GM21381 (cell line): Measurements from ENCODE around the gene PLCB1.
"Not testable (repeated sequence)": the region's sequence is repeated elsewhere in the genome, so short reads cannot be mapped to it uniquely, and the experiment has no call there.

Experiments used
- ATAC-seq: cut with Tn5 transposase; IDR thresholded peaks from one replicate; pipeline ENCODE4 v1.9.1; 2021; ENCODE audit warnings: mild to moderate bottlenecking, moderate library complexity; ENCODE audit not compliant: unreplicated experiment

The PLCB1 gene

DNA sequence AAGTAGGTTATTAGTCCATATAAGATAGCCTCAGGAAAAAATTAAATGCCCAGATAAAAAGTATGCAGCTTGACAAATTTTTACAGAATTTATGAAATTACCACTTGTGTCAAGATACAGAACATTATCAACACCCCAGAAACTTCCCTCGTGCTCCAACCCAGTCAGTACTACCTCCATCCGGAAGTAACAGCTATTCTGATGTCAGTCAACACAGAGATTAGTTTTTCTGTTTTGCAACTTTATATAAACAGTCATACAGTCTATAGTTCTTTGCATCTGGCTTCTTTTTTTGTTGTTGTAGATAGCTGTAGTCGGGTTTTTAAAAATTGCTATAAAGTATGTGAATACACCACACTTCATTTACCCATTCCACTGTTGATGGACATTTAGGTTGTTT lies 721.1 kb downstream of the PLCB1 start:
- not testable (repeated sequence) for ATAC-seq

DNA sequence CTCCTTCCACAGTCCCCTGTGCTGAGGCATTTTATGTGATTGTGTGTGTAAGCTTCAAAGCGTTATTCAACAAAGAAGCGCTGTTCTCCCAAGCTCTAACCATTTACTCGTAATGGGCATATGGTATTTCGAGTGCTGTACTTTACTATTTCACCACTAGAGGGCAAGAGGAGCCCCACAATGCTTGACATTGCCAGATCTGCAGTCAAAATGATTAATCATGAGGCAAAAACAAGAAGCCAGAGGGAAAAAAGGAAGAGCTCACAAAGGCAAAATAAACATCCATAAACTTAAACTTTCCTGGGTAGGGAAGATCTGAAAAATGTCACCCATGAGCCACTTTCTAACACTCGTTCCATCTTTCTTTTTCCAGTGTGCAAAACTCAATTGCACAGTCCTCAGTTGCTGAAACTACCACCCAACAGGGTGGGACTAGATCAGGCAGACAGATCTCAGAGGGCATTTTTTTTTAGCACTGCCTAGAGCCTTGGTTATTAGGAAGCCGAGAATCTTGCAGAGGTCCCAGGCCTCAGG lies 721.8 kb downstream of the PLCB1 start:
- ATAC-seq, result peak; percentile 90

GRCh38 chr20:8854571-8854970 lies 722.5 kb downstream of the PLCB1 start:
- ATAC-seq, result no peak

GRCh38 chr20:8855315-8855714 lies 723.2 kb downstream of the PLCB1 start:
- ATAC-seq, result no peak

DNA sequence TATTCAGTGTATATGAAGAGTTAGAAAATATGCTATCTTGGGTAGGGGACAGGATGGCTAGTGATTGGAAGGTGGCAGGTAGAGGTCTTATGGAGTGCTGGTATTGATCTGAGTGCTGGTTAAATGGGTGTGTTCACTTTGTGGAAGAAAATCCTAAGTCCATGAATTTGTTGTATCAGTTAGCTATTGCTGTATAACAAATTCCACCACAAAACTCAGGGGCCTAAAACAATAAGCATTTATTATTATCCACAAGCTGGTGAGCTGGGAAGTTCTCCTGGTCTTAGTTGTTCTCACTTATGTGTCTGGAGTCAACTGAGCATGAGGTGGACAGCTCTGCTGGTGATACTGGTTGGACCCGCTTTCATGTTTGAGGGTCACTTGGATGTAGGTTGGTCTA lies 724.6 kb downstream of the PLCB1 start:
- ATAC-seq, result no peak

DNA sequence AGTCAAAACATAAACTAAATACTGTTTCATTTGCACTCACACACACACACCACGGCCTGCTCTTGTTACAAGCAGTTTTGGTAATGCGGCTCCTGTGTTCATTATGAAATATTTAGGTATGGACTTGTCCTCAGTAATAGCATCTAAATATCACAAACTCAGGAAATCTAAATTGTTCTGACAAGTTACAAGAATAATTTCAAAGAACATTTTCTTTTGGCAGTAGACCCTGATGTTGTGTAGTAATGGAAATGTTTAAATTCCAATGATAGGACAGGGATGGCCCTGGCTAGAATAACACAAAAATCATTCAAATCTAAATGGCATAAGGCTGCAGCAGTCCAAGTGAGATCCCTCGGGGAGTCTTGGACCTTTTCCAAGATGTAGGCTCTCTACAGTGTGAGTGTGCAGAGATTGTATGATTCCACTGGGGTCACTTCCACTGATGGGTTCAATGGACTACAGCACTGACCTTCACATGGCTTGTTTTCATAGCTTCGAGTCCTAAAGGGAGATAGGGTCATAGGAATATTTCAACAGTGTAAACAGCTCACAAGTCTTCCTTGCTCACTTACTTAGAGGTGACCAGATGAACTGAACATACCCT lies 726.2 kb downstream of the PLCB1 start:
- ATAC-seq, result no peak

DNA sequence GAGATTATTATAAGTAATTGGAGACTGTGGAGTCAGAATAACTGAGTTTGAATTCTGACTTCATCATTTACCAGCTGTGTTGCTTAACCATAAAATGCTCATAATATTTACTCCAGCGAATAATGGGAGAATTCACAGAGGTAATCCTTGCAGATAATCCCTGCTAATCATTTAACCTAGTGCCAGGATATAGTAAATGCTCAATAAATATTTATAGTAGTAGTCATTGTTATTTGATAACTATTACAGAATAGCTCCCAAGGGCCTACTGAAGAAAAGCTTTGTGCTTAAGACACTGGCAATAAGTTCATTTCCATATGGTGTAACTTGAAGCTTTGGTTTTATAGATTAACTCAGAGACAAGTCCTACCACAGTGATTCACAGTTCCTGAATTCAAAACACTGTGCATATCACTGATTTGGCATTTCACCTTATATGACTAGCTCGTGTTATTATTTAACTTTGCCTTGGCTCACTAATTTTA lies 728.0 kb downstream of the PLCB1 start:
- ATAC-seq, result peak; percentile 81

DNA sequence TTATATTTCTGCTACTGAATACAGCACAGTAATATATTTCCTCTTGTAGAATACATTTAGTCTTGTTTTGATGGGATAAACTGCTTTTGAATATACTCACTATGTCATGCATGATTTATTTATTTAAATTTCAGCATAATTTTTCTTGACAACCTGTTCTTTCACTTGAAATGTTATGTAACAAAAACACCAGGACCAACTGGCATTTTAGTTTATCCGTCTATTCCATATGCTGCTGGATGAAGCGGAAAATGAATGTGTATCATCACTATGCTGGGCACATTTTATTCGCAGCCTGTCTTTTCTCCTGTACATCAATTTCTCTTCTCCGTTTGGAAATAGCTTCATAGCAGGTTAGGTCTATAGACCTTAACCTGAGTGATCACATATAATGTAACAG lies 730.0 kb downstream of the PLCB1 start:
- ATAC-seq, result no peak

- no peak for ATAC-seq
Measured at GRCh38 chr20:8865636-8866035, 733.6 kb downstream of the PLCB1 start.

DNA sequence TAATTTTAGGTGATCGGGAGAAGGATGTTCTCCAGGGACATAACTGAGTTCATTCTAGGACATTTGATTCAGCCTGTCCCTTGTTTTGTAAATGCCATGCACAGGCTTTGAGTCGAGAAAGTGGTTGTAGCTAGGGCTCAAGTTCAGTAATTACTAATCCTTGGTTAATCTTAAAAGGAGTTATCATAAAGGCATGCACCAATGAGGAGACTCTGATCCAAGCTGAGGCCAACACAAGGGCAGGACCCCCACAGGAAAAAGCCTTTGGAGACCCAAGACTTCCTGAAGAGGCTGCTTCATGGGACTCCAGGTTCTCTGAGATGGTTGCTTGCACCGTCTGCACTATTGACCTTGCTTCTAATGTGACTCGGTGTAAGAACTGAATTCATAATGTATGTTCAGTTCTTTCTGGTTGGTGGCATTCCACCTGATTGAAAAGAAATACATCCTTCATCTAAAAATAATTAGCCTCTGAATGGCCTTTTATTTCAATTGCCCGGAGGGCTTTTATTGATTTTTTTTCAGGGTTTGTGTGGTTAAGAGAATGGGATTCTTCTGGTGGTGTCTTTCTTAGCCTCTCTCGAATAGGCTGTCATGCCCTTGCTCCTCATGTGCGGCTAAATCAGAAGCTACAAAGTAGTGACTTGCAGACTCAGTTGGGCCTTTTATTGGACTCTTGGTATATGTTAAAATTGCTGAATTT lies 735.1 kb downstream of the PLCB1 start:
- ATAC-seq, result no peak

DNA sequence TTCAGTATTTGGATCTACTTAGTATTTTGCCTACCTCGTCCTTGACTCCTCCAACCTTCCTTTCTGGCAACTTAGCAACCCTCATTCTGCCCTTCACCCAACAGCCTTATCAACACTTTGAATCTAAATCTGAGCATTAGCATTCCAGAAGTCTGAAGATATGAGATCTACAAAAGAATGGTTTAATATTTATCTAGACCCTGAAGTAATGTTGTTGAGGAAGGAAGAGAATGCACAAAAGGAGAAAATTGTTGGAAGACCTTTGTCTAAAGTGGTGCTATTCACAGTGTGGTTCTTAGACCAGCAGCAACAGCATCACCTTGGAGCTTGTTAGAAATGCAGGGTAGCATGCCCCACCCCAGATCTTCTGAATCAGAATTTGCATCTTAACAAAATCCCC lies 738.6 kb downstream of the PLCB1 start:
- no peak for ATAC-seq

DNA sequence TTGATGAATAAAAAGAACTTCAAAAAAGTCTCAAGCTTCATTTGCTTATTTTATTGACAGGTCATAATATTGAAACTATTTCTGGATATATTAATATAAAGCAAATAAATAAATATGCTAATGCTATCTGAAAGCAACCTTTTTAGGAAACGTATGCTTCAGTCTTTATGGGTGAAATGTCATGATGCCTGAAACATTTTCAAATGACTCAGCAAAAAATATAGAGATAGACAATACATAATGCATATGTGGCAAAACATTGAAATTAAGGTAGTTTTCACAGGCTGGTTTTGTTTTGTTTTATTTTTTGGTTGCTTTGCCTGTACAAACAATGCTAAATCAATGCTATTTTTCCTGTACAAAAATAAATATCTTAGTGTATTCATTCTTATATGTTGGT lies 742.4 kb downstream of the PLCB1 start:
- no peak for ATAC-seq

GRCh38 chr20:8875586-8875985 lies 743.5 kb downstream of the PLCB1 start:
- no peak for ATAC-seq

GRCh38 chr20:8876366-8876765 lies 744.3 kb downstream of the PLCB1 start:
- ATAC-seq, result no peak

DNA sequence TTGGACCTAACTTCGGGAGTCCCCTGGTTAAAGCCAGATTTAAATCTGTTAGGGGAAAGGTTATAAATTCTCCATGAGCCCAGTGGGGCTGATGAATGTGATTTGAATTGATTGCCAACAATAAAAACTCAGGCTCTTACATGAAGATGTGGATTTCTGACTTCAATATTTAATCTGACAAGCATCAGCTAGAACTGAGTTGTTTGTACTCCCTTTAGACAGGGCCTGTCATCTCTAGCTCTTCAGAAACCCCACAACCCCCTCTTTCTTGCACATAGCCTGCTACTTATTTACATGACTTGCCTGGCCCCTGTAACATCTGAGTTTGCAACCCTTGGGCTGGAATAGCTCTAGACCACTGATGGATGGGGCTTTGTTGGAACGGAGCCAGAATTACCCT lies 745.2 kb downstream of the PLCB1 start:
- no peak for ATAC-seq

DNA sequence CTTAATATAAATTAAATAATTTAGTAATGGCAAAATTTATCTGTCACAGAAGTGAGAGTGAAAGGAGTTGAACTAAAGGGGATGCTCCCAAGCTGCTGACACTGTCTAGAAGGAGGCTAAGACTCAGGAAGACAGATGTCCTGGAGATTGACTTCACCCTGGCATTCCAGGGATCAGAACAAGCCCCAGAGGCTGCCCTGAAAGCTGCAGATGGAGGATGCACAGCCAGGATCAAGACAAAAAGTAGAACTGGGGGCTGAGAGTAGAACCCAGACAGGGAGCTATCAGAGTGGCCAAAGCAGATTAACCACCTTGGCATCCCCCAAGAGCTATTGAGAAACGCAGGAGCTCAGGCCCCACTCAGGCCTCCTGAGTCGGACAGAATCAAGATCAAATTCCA lies 747.6 kb downstream of the PLCB1 start:
- ATAC-seq, result no peak

DNA sequence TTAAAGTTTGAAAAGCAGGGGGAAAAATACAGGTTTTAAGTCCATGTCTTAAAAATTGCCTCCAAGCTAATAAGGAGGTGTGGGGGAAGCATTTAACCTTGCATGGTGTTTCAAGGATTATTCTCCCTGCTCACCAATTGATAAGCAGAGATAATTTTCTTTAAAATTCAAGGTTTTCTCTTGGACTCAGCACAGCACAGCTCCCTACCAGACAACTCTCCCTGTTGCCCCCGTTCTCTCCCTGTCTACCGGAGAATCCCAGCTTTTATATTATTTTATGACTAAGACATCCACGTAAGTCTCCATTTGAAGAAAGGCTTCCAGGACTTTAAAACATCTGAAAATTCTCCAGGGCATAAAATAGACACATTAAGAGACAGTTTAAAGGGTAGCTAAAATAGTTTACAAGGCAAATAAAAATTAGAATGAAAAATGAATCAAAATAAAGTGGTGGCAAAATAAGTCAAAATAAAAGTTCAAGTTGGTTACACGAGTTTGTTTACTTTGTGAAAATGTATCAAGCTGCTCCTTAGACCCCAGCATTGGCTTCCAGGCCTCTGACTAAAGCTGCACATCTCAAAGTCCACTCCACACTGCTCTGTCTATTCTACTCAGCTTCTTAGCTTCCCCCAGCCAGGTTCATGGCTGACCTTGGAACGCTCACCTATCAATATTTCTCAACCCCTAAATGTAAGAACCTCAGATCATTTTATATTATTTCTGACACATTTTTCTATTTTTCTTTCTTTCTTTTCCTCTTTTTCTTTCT lies 748.2 kb downstream of the PLCB1 start:
- no peak for ATAC-seq

DNA sequence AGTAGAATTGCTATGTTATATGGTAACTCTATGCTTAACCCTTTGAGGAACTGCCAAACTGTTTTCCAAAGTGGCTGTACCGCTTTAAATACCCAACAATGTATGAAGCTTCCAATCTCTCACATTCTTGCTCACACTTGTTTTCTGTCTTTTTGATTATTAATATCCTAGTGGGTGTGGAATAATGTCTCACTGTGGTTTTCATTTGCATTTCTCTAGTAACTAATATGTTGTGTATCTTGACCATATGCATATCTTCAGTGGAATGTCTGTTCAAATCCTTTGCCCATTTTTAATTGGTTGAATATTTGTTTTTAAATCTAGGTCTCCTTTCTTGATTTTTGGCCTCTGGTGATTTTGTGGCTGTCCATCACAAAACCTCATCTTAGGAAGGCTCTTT lies 759.0 kb downstream of the PLCB1 start:
- no peak for ATAC-seq

GRCh38 chr20:8895472-8895871 lies 763.4 kb downstream of the PLCB1 start:
- ATAC-seq, result no peak

DNA sequence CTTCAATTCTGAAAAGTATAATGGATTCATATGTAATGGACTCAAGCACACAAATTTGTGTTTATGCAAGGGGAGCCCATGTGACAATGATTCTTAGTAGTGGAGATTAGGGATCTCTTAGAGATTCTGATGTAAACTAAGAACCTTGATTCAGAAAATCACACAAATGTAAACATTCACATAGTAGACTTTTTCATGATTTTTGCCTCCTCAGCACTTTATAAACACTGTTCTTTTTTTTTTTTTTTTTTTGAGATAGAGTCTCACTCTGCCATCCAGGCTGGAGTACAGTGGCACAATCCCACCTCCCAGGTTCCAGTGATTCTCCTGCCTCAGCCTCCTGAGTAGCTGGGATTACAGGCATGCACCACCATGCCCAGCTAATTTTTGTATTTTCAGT lies 766.8 kb downstream of the PLCB1 start:
- ATAC-seq, result no peak

DNA sequence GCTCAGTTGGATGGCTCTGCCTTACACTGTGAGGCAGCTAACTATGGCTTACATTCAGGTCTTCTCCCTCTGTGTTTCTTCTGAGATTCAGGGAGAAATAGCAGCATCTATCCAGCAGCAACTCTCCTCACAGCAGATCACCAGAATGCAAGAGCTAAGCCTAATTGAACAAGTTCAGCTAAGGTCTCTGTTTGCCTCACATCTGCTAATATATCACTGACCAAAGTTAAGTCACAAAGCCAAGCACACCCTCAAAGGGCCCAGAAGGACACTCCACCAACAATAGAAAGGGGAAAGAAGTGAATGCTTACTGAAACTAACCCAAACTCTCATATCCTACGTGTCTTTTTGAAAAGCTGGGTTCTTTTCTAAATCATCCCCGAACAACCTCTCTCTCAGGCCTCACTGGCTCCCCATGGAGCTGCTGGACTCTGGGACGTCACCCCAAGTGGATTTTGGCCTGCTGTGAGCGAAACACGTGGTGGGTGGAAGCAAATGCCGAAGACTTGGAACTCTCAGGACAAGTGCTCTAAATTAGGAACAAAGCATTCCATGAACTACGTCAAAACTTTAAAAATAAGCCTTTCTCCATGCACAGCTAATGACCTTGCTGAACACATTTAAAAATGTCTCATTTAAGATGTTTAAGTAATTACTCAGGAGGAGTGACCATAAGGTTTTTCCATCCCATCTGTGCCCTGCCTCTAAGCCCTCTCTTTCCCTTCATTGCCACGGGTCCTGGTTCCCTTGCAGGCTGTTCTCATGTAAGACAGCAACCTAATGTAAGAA lies 769.4 kb downstream of the PLCB1 start:
- no peak for ATAC-seq
